ENCODE measurements around the gene TBC1D5.

DNA sequence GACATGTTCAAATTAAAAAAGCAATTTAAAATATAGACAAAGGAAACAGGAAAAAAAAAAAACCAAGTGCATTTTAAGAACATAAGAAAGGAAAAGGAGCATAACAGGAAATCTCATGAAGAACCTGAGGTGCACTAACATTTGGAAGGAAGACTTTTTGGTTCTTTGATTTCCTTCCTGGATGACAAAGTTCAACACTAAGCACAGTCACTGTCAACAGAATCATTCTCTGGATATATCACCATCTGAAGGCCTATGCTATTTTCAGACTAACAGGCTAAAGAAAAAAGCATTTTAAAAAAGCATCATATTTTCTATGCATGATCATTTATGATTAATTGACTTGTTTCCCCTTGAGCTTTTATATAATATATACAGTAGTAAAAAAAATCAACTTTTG is 508.0 kb downstream of the TBC1D5 start:
- TF ChIP-seq SIN3A (IDR thresholded peaks at IDR 0.05; ENCODE audit: borderline replicate concordance, insufficient read depth, low read length), result no peak
- TF ChIP-seq, protein P1, sequence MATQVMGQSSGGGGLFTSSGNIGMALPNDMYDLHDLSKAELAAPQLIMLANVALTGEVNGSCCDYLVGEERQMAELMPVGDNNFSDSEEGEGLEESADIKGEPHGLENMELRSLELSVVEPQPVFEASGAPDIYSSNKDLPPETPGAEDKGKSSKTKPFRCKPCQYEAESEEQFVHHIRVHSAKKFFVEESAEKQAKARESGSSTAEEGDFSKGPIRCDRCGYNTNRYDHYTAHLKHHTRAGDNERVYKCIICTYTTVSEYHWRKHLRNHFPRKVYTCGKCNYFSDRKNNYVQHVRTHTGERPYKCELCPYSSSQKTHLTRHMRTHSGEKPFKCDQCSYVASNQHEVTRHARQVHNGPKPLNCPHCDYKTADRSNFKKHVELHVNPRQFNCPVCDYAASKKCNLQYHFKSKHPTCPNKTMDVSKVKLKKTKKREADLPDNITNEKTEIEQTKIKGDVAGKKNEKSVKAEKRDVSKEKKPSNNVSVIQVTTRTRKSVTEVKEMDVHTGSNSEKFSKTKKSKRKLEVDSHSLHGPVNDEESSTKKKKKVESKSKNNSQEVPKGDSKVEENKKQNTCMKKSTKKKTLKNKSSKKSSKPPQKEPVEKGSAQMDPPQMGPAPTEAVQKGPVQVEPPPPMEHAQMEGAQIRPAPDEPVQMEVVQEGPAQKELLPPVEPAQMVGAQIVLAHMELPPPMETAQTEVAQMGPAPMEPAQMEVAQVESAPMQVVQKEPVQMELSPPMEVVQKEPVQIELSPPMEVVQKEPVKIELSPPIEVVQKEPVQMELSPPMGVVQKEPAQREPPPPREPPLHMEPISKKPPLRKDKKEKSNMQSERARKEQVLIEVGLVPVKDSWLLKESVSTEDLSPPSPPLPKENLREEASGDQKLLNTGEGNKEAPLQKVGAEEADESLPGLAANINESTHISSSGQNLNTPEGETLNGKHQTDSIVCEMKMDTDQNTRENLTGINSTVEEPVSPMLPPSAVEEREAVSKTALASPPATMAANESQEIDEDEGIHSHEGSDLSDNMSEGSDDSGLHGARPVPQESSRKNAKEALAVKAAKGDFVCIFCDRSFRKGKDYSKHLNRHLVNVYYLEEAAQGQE (IDR thresholded peaks at IDR 0.05; ENCODE audit: insufficient read depth in 1 of 2, low read depth in 2 of 2, low read length in 2 of 2), result no peak
- TF ChIP-seq TAF1 (IDR thresholded peaks at IDR 0.05; ENCODE audit: borderline replicate concordance, insufficient read depth, low read length), result no peak
- TF ChIP-seq POLR2AphosphoS5 (IDR thresholded peaks at IDR 0.05; ENCODE audit: low read depth, low read length), result no peak

All from PFSK-1 (cell line).